Measurements from ENCODE around the gene ACP1. TPM values are rescaled to one million over a fixed set of nuclear protein-coding genes. Genes with fewer than 3 reads are reported as not detected.

ACP1 gene
- total RNA-seq, 1 donor from 2014 or later: 101 TPM

DNA sequence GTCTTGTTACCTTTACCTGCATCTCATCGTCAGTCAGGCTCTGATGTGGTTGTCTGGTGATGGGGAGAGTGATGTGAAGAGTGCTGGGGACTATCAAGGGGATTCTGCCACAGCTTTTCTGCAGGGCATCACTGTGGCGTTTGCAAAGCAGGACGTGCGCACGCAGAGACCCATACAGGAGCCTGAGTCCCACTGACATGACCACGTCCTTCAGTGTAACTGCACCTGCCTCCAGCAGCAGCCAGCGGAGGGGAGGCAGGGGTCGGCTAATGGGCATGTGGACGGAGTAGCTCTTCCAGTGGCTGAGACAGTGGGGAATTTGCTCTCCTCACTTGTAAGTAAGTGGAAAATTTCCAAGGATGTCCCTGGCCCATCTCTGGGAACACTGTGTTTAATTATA, 16.6 kb downstream of the ACP1 start:
- DNase-seq: no peak

GRCh38 chr2:282371-283263, 17.9 kb downstream of the ACP1 start:
- no peak for DNase-seq

DNA sequence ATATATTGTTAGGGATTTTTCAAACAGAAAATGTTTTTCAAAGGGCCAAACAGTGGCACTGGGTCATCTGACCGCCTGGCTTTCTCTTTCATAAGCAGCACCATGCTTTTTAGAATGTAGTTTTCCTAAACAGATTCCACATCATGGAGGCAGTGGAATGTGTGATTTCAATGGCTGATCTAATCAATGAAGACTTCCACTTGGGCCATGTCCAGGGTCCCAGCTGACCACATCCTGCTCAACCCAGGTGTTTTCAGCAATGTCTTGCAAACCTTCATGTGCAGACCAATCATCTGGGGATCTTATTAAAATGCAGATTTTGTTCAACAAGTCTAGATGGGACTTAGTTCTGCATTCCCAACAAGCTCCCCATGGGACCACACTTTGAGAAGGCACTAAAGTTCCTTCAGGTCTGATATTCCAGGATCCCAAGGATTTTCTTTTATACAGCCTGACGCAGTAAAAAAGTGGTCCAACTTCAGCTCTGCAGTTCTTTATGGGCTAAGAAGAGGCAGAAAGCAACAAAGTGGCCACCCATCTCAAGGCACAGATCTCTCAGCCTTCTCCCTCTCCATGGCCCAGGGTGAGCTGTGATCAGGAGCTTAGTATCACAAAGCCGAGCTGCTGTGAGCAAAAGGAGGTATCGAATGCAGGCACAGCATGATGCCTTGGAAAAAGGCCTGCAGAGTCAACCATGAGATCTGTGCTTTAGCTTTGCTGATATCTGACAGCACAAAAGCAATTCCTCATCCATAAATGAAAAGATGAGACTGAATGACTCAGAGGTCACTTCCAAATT, 19.4 kb downstream of the ACP1 start:
- DNase-seq: no peak

DNA sequence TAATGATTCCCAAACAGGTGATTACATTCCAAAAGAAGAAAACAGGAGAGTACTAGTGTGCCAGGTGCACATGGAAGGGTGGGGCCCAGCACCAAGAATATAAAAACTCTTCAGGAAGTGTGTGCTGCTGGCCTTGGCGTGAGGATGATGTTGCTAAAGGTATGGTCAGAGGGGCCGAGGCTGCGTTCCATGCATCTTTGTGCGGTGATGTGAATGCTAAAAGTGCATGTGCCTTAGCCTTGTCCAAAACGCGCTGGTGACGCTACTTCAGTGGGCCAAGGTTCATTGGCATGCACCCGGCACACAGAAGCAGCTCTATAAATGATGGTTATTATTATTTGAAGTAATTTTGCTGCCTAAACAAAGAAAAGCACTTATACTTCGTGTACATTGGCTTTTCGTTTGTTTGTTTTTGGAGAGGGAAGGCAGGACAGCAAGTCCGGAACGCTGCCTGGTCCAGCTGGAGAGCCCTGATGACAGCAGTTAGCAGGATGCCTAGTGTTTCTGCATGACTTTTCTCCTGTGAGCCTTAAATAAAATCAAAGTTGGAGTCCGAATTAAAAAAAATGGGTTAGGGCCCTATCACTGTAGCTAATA, 20.2 kb downstream of the ACP1 start:
- DNase-seq: no peak

DNA sequence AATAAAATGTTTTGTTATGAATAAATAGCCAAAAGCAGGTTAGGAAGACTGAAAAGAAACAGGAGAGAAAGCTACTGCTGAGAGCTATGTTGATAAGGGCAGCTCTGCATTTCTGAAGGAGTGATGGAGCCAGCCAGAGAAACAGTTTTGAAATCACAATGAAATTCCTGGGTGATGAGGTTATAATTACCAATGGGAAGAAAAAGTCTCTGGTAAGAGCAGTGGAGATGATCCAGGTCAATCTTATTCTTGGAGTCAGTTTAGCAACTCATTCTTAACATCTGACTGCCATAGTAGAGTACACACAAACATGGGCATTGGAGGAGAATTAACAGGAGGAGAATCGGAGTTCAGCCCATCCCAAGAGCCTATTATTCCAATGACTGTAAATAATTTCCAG, 20.8 kb downstream of the ACP1 start:
- DNase-seq: no peak

DNA sequence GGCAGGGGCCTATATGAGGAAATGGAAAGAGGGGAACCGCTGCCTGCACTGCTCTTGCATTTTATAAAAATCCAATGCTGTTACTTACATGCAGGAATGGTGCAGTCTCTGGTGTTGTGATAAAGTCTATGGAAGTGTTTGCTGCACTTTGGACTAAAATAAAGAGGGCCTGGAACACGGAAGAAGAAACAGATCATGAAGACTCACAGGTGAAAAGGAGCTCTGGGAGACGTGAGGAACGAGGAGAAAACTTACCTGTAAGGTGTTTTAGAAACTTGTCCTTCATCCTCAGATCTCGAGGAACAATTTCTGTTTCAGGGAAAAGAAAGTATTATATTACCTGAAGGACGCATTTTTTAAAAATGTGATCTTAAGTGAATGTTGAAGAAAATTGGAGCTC, 21.3 kb downstream of the ACP1 start:
- DNase-seq: no peak

GRCh38 chr2:286774-287392, 22.1 kb downstream of the ACP1 start:
- DNase-seq: no peak

GRCh38 chr2:287471-287885, 22.7 kb downstream of the ACP1 start:
- no peak for DNase-seq

GRCh38 chr2:287911-288757, 23.4 kb downstream of the ACP1 start, which contains the start of gene ALKAL2:
Gene ALKAL2 (minus strand): TSS chr2:288091. CDS start chr2:287835, 256 bp downstream.
- no peak for DNase-seq

- no peak for DNase-seq
Measured at GRCh38 chr2:288758-289361, 24.1 kb downstream of the ACP1 start.

DNA sequence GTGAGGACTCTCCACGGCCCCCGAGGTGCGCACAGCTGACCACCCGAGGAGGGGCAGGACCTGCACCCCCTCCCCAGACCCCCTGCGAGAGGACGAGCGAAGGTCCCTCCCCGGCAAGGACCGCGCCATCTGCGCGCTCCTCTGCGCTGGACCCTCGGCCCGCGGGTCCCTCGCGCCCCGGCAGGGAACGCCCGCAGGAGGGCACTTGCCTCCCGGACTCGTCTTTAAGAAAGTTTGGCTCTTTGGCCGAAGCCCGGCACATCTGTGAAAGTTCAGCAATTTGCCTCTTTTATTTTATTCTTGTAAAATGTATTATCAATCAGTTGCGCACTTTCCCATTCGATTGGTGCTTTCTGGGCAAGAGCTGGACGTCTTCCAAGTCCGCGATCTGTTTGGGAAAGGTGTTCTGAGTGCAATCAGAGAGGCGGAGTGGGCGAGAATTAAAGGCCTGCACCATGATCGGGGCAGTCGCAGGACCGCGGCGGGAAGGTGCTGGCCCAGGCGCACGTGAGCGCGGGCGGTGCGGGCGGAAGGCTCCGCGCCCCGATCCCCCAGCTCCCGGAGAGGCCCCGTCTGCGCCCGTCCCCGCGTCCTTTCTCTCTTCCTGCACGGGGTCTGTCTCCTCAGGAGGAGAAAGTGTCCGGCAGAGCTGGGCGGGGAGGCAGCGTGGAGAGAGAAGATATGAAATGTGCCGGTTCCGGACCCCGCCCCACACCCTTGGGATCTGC, 24.8 kb downstream of the ACP1 start:
- no peak for DNase-seq

DNA sequence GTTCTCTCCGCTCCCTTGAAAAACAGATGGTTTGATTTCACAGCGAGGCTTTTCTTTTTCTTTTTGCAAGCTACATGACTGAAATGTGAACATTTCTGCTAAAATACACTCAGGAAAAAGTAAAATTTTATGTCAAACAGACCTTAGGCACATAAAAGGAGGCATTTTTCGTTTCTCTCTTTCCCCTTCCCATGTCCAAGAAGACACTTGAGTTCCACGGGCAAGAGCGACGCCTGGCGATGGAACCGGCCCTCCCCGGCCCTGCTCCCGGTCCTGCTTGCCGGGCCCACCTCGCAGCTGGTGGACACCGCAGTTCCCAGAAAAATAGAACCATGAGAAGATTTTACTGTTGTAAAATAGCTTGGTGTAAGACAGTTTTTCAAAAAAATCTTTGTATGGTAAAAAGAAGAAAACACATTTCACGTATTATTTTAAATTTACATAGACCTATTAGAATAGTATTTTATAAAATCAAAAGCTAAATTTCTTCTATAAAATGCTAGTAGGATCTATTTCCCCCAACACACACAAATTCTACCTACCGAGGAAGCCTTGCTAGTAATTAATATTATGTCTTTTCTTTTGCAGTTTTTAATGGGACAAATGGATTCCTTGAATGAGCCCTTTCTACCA, 25.5 kb downstream of the ACP1 start:
- DNase-seq: peak; percentile 65

DNA sequence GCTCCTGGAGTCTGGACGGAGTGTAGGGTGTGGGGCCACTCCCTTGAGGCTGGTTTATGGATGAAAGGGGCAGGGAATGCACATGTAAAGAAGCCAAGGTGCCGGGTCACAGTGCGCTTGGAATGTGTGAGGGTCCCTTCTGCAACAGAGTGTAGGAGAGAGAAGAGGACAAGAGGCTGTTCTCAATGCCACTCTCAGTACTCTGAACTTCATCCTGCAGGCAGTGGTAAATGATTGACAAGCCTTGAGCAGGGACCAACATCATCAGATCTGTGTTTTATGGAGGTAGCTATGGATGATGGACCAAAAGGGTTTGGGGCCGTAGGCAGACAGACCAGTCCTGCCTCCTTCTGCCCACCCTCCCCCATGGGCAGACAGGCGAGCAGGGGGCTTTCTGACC, 30.3 kb downstream of the ACP1 start:
- no peak for DNase-seq

GRCh38 chr2:296354-296753, 31.6 kb downstream of the ACP1 start:
- DNase-seq: no peak

- DNase-seq: no peak
Measured at GRCh38 chr2:305366-305765, 40.6 kb downstream of the ACP1 start.

GRCh38 chr2:309148-309953, 44.6 kb downstream of the ACP1 start:
- no peak for DNase-seq

GRCh38 chr2:309954-310510, 45.3 kb downstream of the ACP1 start:
- no peak for DNase-seq

- no peak for DNase-seq
Measured at GRCh38 chr2:310994-311393, 46.2 kb downstream of the ACP1 start.

- DNase-seq: no peak
Measured at GRCh38 chr2:313991-314390, 49.2 kb downstream of the ACP1 start.

Data from occipital lobe (tissue), 2 donors.